NT2/D1 (cell line): ENCODE measurements around the gene JOSD1.

Experiments
- DNase-seq: peaks from one replicate; pipeline ENCODE4 v3.0.0-alpha.2; 2011; ENCODE audit warnings: low read depth, low spot score
- H3K27me3 ChIP-seq: 2 replicates; pipeline ENCODE4 v1.6.0; 2011; ENCODE audit warnings: mild to moderate bottlenecking; ENCODE audit not compliant: insufficient read length, insufficient read depth
- H3K36me3 ChIP-seq: 2 replicates; pipeline ENCODE4 v1.6.1; 2011; ENCODE audit warnings: mild to moderate bottlenecking, low read length, mixed read lengths; ENCODE audit not compliant: insufficient read depth, insufficient read length
- H3K4me1 ChIP-seq: 2 replicates; pipeline ENCODE4 v1.5.1; 2011; ENCODE audit not compliant: insufficient read depth, insufficient read length
- H3K4me3 ChIP-seq: 2 replicates; pipeline ENCODE4 v1.5.1; 2011; ENCODE audit warnings: low read depth; ENCODE audit not compliant: insufficient read length
- H3K9ac ChIP-seq: 2 replicates; pipeline ENCODE4 v1.6.0; 2011; ENCODE audit warnings: low read depth; ENCODE audit not compliant: insufficient read length
- H3K9me3 ChIP-seq: 2 replicates; pipeline ENCODE4 v1.5.1; 2011; ENCODE audit warnings: mild to moderate bottlenecking, low read length; ENCODE audit not compliant: insufficient read depth
- SUZ12 ChIP-seq: IDR thresholded peaks from 2 replicates; pipeline ENCODE4 v1.6.1; 2011; ENCODE audit not compliant: insufficient read length, insufficient read depth; ENCODE audit errors: extremely low read depth
- YY1 ChIP-seq: IDR thresholded peaks from 2 replicates; pipeline ENCODE4 v1.6.1; 2011; ENCODE audit not compliant: insufficient read length, insufficient read depth
- ZNF274 ChIP-seq: IDR thresholded peaks from 2 replicates; pipeline ENCODE4 v1.6.1; 2011; ENCODE audit warnings: mild to moderate bottlenecking, low read depth, low read length

The JOSD1 gene

GRCh38 chr22:38697425-38698089, 3.2 kb downstream of the JOSD1 start:
- H3K27me3 ChIP-seq: no peaks in the 10 kb centered on the region
- no peak overlapping the region for H3K4me3 ChIP-seq
- no peaks in the 10 kb centered on the region for H3K9me3 ChIP-seq
- H3K36me3 ChIP-seq: peaks cover 41% of the 10 kb centered on the region
- H3K9ac ChIP-seq: no peak overlapping the region
- peaks cover 3% of the 10 kb centered on the region for H3K4me1 ChIP-seq
- no peak for DNase-seq
- TF ChIP-seq ZNF274 (no peak), YY1 (no peak), SUZ12 (no peak)

- TF ChIP-seq ZNF274: no peak
- TF ChIP-seq SUZ12: no peak
- TF ChIP-seq YY1: no peak
- Histone ChIP-seq H3K36me3 (peaks cover 46% of the 10 kb centered on the region), H3K27me3 (no peaks in the 10 kb centered on the region), H3K9ac (no peak overlapping the region), H3K9me3 (no peaks in the 10 kb centered on the region), H3K4me3 (no peak overlapping the region), H3K4me1 (peaks cover 2% of the 10 kb centered on the region)
- DNase-seq: no peak
Measured at GRCh38 chr22:38696606-38697424, 3.9 kb downstream of the JOSD1 start.

- no peaks in the 10 kb centered on the region for H3K27me3 ChIP-seq
- H3K9me3 ChIP-seq: no peaks in the 10 kb centered on the region
- DNase-seq: no peak
- H3K36me3 ChIP-seq: peaks cover 55% of the 10 kb centered on the region
- TF ChIP-seq YY1 (no peak), ZNF274 (no peak), SUZ12 (no peak)
- no peak overlapping the region for H3K9ac ChIP-seq
- peaks cover 2% of the 10 kb centered on the region for H3K4me1 ChIP-seq
- H3K4me3 ChIP-seq: no peak overlapping the region
Measured at GRCh38 chr22:38694940-38695339, 5.8 kb downstream of the JOSD1 start.

- H3K4me3 ChIP-seq: no peak overlapping the region
- no peaks in the 10 kb centered on the region for H3K27me3 ChIP-seq
Measured at GRCh38 chr22:38694049-38694448, 6.7 kb downstream of the JOSD1 start.

GRCh38 chr22:38689651-38690050, 11.1 kb downstream of the JOSD1 start:
- TF ChIP-seq SUZ12 (no peak), ZNF274 (no peak), YY1 (no peak)
- Histone ChIP-seq H3K4me1 (no peaks in the 10 kb centered on the region), H3K27me3 (no peaks in the 10 kb centered on the region), H3K4me3 (no peak overlapping the region), H3K36me3 (peaks cover 76% of the 10 kb centered on the region), H3K9ac (no peak overlapping the region), H3K9me3 (no peaks in the 10 kb centered on the region)
- DNase-seq: no peak

More at GRCh38 chr22:38694049-38694448, 6.7 kb downstream of the JOSD1 start:
- Histone ChIP-seq H3K4me1 (no peaks in the 10 kb centered on the region), H3K9ac (no peak overlapping the region), H3K9me3 (no peaks in the 10 kb centered on the region), H3K36me3 (peaks cover 55% of the 10 kb centered on the region)
- no peak for DNase-seq
- TF ChIP-seq SUZ12 (no peak), YY1 (no peak), ZNF274 (no peak)

GRCh38 chr22:38685761-38686160, 15.0 kb downstream of the JOSD1 start:
- Histone ChIP-seq H3K27me3 (no peaks in the 10 kb centered on the region), H3K9ac (no peak overlapping the region), H3K9me3 (no peaks in the 10 kb centered on the region; the same call in 1 of the 2 replicates), H3K4me3 (no peak overlapping the region), H3K36me3 (peaks cover 70% of the 10 kb centered on the region), H3K4me1 (peaks cover 2% of the 10 kb centered on the region)
- no peak for TF ChIP-seq YY1
- TF ChIP-seq ZNF274: no peak
- TF ChIP-seq SUZ12: no peak
- no peak for DNase-seq

GRCh38 chr22:38684895-38685294, 15.8 kb downstream of the JOSD1 start:
- Histone ChIP-seq H3K36me3 (peaks cover 66% of the 10 kb centered on the region), H3K4me3 (no peak overlapping the region), H3K9me3 (no peaks in the 10 kb centered on the region; the same call in 1 of the 2 replicates), H3K4me1 (peaks cover 2% of the 10 kb centered on the region), H3K9ac (no peak overlapping the region), H3K27me3 (no peaks in the 10 kb centered on the region)
- DNase-seq: no peak
- no peak for TF ChIP-seq YY1
- no peak for TF ChIP-seq ZNF274
- no peak for TF ChIP-seq SUZ12
